SK-N-SH (cell line): ENCODE results near the gene TRPV5. TPM values are rescaled to one million over a fixed set of nuclear protein-coding genes. Genes with fewer than 3 reads are reported as not detected.

Source experiments
- CTCF ChIA-PET: fragments of 300-600, 350-600 bp; formaldehyde crosslinking; extraction: SDS; loops from one replicate; lab custom pipeline; 2021; lab: Yijun Ruan, JAX
- POLR2A ChIA-PET: fragments of 350-600 bp; sonication (Branson Sonifier 250); formaldehyde crosslinking; extraction: SDS; loops from one replicate; lab custom pipeline; 2020; ENCODE audit warnings: antibody characterized with exemption, inconsistent platforms; lab: Yijun Ruan, JAX
- DNase-seq: peaks from one replicate; pipeline ENCODE4 v3.0.0; 2012
- H2AFZ ChIP-seq: fragments of 200-600 bp; sonication (generic); 2 replicates; pipeline ENCODE4 v1.8.1; 2016; ENCODE audit warnings: antibody characterized with exemption, mild to moderate bottlenecking, low read depth
- H3F3A ChIP-seq: fragments of 200-600 bp; sonication (generic); replicated peaks from 2 replicates; pipeline ENCODE3; 2016; ENCODE audit warnings: antibody characterized with exemption, mild to moderate bottlenecking; ENCODE audit not compliant: insufficient read depth
- H3K27ac ChIP-seq, 2 experiments: fragments of 200-500 bp in 1 of 2; fragments of 200-600 bp in 1 of 2; sonication (Bioruptor generic) in 1 of 2; sonication (generic), shearing (Covaris generic) in 1 of 2; 2 replicates each; pipeline versions ENCODE4 v1.5.1 to v1.6.1; 2014 to 2016; ENCODE audit warnings: low read depth in 2 of 2, inconsistent platforms in 1 of 2, low read length in 1 of 2, mild to moderate bottlenecking in 1 of 2, mixed read lengths in 1 of 2
- H3K27me3 ChIP-seq: fragments of 200-600 bp; sonication (generic), shearing (Covaris generic); 2 replicates; pipeline ENCODE4 v1.6.1; 2016; ENCODE audit warnings: mixed run types; ENCODE audit not compliant: insufficient read depth
- H3K36me3 ChIP-seq, 2 experiments: fragments of 200-500 bp in 1 of 2; fragments of 200-600 bp in 1 of 2; sonication (Bioruptor generic) in 1 of 2; sonication (generic) in 1 of 2; replicated peaks in 1 of 2; 2 replicates each; pipeline versions ENCODE3 to v1.5.1; 2014 to 2016; ENCODE audit warnings: low read length in 1 of 2, mild to moderate bottlenecking in 1 of 2; ENCODE audit not compliant: insufficient read depth in 2 of 2, control insufficient read depth in 1 of 2
- H3K4me1 ChIP-seq, 2 experiments: fragments of 200-500 bp in 1 of 2; fragments of 200-600 bp in 1 of 2; sonication (Bioruptor generic) in 1 of 2; sonication (generic), shearing (Covaris generic) in 1 of 2; 2 replicates each; pipeline versions ENCODE4 v1.5.1 to v1.6.1; 2014 to 2016; ENCODE audit warnings: low read depth in 1 of 2, low read length in 1 of 2, mixed run types in 1 of 2; ENCODE audit not compliant: insufficient read depth in 2 of 2, control insufficient read depth in 1 of 2
- H3K4me2 ChIP-seq: fragments of 200-600 bp; sonication (generic), shearing (Covaris generic); 2 replicates; pipeline ENCODE4 v1.6.1; 2017; ENCODE audit warnings: mixed run types
- H3K4me3 ChIP-seq, 2 experiments: fragments of 200-500 bp in 1 of 2; fragments of 200-600 bp in 1 of 2; sonication (Bioruptor generic) in 1 of 2; sonication (generic), shearing (Covaris generic) in 1 of 2; 2 replicates each; pipeline versions ENCODE4 v1.5.1 to v1.8.1; 2014 to 2016; ENCODE audit warnings: low read depth in 2 of 2, inconsistent platforms in 1 of 2, low read length in 1 of 2, mild to moderate bottlenecking in 1 of 2, mixed read lengths in 1 of 2, moderate library complexity in 1 of 2
- H3K79me2 ChIP-seq: fragments of 200-600 bp; sonication (generic); 2 replicates; pipeline ENCODE4 v1.8.1; 2017; ENCODE audit warnings: mild to moderate bottlenecking; ENCODE audit not compliant: insufficient read depth
- H3K9ac ChIP-seq: fragments of 200-600 bp; sonication (generic); 2 replicates; pipeline ENCODE4 v1.6.1; 2017; ENCODE audit warnings: mixed run types
- H3K9me2 ChIP-seq: fragments of 200-600 bp; sonication (generic); 2 replicates; pipeline ENCODE4 v1.6.1; 2017; ENCODE audit warnings: mixed run types
- H3K9me3 ChIP-seq: fragments of 200-600 bp; sonication (generic); 2 replicates; pipeline ENCODE4 v1.6.1; 2017; ENCODE audit warnings: mixed run types, mild to moderate bottlenecking, moderate library complexity
- H4K20me1 ChIP-seq: fragments of 200-600 bp; sonication (generic); 2 replicates; pipeline ENCODE4 v1.6.1; 2017; ENCODE audit warnings: mild to moderate bottlenecking, mixed run types; ENCODE audit not compliant: insufficient read depth
- CHD2 ChIP-seq: fragments of 150-350 bp; IDR thresholded peaks from 2 replicates; pipeline ENCODE4 v1.6.1; 2018; ENCODE audit warnings: low read length; ENCODE audit not compliant: partially characterized antibody
- FOSL2 ChIP-seq: IDR thresholded peaks from 2 replicates; pipeline ENCODE4 v1.4.0; 2012; ENCODE audit warnings: low read depth, mild to moderate bottlenecking, moderate library complexity, borderline replicate concordance
- GABPA ChIP-seq: IDR thresholded peaks from 2 replicates; pipeline ENCODE4 v1.4.0; 2012; ENCODE audit warnings: low read depth, mild to moderate bottlenecking
- GATA2 ChIP-seq: sonication (generic); formaldehyde crosslinking; IDR thresholded peaks from 2 replicates; pipeline ENCODE4 v1.5.0; 2020; ENCODE audit warnings: mild to moderate bottlenecking, missing genetic modification reagents
- IRF3 ChIP-seq: fragments of 150-350 bp; IDR thresholded peaks from 2 replicates; pipeline ENCODE4 v1.6.1; 2016; ENCODE audit warnings: mild to moderate bottlenecking, low read depth, low read length
- NRF1 ChIP-seq: IDR thresholded peaks from 2 replicates; pipeline ENCODE4 v1.6.1; 2012; ENCODE audit warnings: low read depth, mild to moderate bottlenecking, low read length
- PBX3 ChIP-seq: IDR thresholded peaks from 2 replicates; pipeline ENCODE4; 2012
- REST ChIP-seq: IDR thresholded peaks from 2 replicates; pipeline ENCODE4 v1.6.1; 2012; ENCODE audit warnings: mild to moderate bottlenecking, low read depth, low read length, moderate library complexity
- SMC3 ChIP-seq: IDR thresholded peaks from 2 replicates; pipeline ENCODE4 v1.6.1; 2012; ENCODE audit warnings: low read depth, low read length, improper control_type of control experiment
- whole genome bisulfite sequencing: methylation state at CpG from one replicate; pipeline ENCODE4 v1.1.6; 2017; ENCODE audit warnings: low lambda C conversion rate; 5-methylcytosine and 5-hydroxymethylcytosine counted together
- polyA plus RNA-seq, 3 experiments: library from polyadenylated mRNA; depleted of rRNA; stranded (reverse); fragments of >200 nt; gene quantifications; 2 replicates each; pipeline ENCODE4 v1.2.3, GENCODE V29; 2012

The TRPV5 gene
- polyA plus RNA-seq, 1 of the 3 experiments (the other 2 are of a cell fraction) = not detected

GRCh38 chr7:142862351-142862750 is 71.2 kb downstream of the TRPV5 start:
- Histone ChIP-seq H3K27ac (no peak overlapping the region), H3K4me3 (no peak overlapping the region), H3F3A (peaks cover 5% of the 10 kb centered on the region), H3K9me2 (no peaks in the 10 kb centered on the region), H3K4me1 (no peaks in the 10 kb centered on the region; a peak in 2 of 4 replicates), H3K9me3 (no peaks in the 10 kb centered on the region), H2AFZ (no peak overlapping the region), H3K79me2 (no peaks in the 10 kb centered on the region), H3K36me3 (no peaks in the 10 kb centered on the region), H3K9ac (no peak overlapping the region), H3K4me2 (no peak overlapping the region), H3K27me3 (peaks cover 11% of the 10 kb centered on the region), H4K20me1 (0 out of 2 replicates have a peak, but pooled peaks cover 4% of the 10 kb centered on the region)
- ChIA-PET POLR2A (no interaction called here), CTCF (interaction anchor here (1.0 to 12.2 kb wide), 5 partner anchors 5 to 141 kb away, joined by 3 to 154 read pairs (median 8); partner anchors contain the start of gene EPHB6)
- WGBS = 61% methylated on average over 4 of the region's 4 CpGs
- no peak for TF ChIP-seq SMC3
- no peak for TF ChIP-seq REST
- no peak for TF ChIP-seq CHD2
- no peak for TF ChIP-seq NRF1
- no peak for TF ChIP-seq IRF3
- no peak for TF ChIP-seq GATA2
- no peak for DNase-seq

GRCh38 chr7:142860968-142861367 is 72.6 kb downstream of the TRPV5 start:
- ChIA-PET CTCF (interaction anchor here (0.9 to 7.8 kb wide), 11 partner anchors 6 to 354 kb away, joined by 3 to 154 read pairs (median 4); no protein-coding TSS in a partner anchor), POLR2A (no interaction called here)
- H3K9me2 ChIP-seq = no peaks in the 10 kb centered on the region
- DNase-seq = no peak
- TF ChIP-seq GABPA (no peak), PBX3 (no peak), SMC3 (no peak), FOSL2 (no peak)
- WGBS = 46% methylated on average over 3 of the region's 3 CpGs
- H3K4me2 ChIP-seq = no peak overlapping the region
- H3F3A ChIP-seq = peaks cover 5% of the 10 kb centered on the region
- 0 out of 2 replicates have a peak, but pooled peaks cover 4% of the 10 kb centered on the region for H4K20me1 ChIP-seq
- H3K27ac ChIP-seq = no peak overlapping the region
- no peaks in the 10 kb centered on the region for H3K79me2 ChIP-seq
- no peaks in the 10 kb centered on the region; a peak in 2 of 4 replicates for H3K4me1 ChIP-seq
- no peaks in the 10 kb centered on the region for H3K9me3 ChIP-seq
- H3K4me3 ChIP-seq = no peak overlapping the region
- H3K36me3 ChIP-seq = no peaks in the 10 kb centered on the region
- H2AFZ ChIP-seq = no peak overlapping the region
- H3K9ac ChIP-seq = no peak overlapping the region
- H3K27me3 ChIP-seq = peaks cover 11% of the 10 kb centered on the region
